GM12875 (cell line): Measurements from ENCODE around the gene ZNF552.
"Not testable (repeated sequence)": the region's sequence is repeated elsewhere in the genome, so short reads cannot be mapped to it uniquely, and the experiment has no call there.

Source experiments
- H3K4me3 ChIP-seq: one replicate; pipeline ENCODE4 v1.5.1; 2011; ENCODE audit warnings: low read depth, low read length, control low read depth
- CTCF ChIP-seq: IDR thresholded peaks from 2 replicates; pipeline ENCODE4 v1.5.1; 2011; ENCODE audit warnings: low read depth, mild to moderate bottlenecking, control low read depth, inconsistent platforms, low read length, moderate library complexity, borderline replicate concordance; ENCODE audit not compliant: insufficient read depth

The ZNF552 gene

GRCh38 chr19:57807541-57807940, 7.2 kb downstream of the ZNF552 start:
- no peak for TF ChIP-seq CTCF

GRCh38 chr19:57803594-57804325, 11.0 kb downstream of the ZNF552 start:
- H3K4me3 ChIP-seq, result no peak overlapping the region
- TF ChIP-seq CTCF, result no peak

More at GRCh38 chr19:57807541-57807940, 7.2 kb downstream of the ZNF552 start:
- H3K4me3 ChIP-seq, result no peak overlapping the region

GRCh38 chr19:57803265-57803593, 11.5 kb downstream of the ZNF552 start:
- H3K4me3 ChIP-seq, result no peak overlapping the region
- TF ChIP-seq CTCF, result no peak

GRCh38 chr19:57802269-57802668, 12.4 kb downstream of the ZNF552 start:
- no peak overlapping the region for H3K4me3 ChIP-seq
- TF ChIP-seq CTCF, result no peak

GRCh38 chr19:57800696-57801095, 14.0 kb downstream of the ZNF552 start:
- no peak overlapping the region for H3K4me3 ChIP-seq
- TF ChIP-seq CTCF, result no peak

- H3K4me3 ChIP-seq, result not testable (repeated sequence)
These were observed 18.1 kb downstream of the ZNF552 start for GRCh38 chr19:57796580-57796979.

GRCh38 chr19:57789288-57789687, 25.4 kb downstream of the ZNF552 start:
- H3K4me3 ChIP-seq, result no peak overlapping the region
- TF ChIP-seq CTCF, result no peak
